SK-N-MC (cell line): ENCODE data around the gene POLR3A.

Experiments used
- DNase-seq: peaks from one replicate; pipeline ENCODE4 v3.0.0-alpha.2; 2011; ENCODE audit warnings: low read depth, low spot score
- H3K27ac ChIP-seq: fragments of 200-600 bp; sonication (generic); 2 replicates; pipeline ENCODE4 v1.5.1; 2016; ENCODE audit warnings: mixed run types
- H3K36me3 ChIP-seq: fragments of 200-600 bp; sonication (generic); 2 replicates; pipeline ENCODE4 v1.6.1; 2017; ENCODE audit warnings: antibody characterized with exemption, low read length, mixed read lengths; ENCODE audit not compliant: insufficient read depth
- H3K4me3 ChIP-seq: fragments of 200-600 bp; sonication (generic); 2 replicates; pipeline ENCODE4 v1.5.1; 2016
- H3K9ac ChIP-seq: fragments of 200-600 bp; sonication (generic); 2 replicates; pipeline ENCODE4 v1.8.0; 2017; ENCODE audit warnings: mixed run types, mixed read lengths; ENCODE audit not compliant: insufficient read length
- H3K9me3 ChIP-seq: fragments of 200-600 bp; sonication (generic); 2 replicates; pipeline ENCODE4 v1.6.1; 2017; ENCODE audit warnings: low read depth, mild to moderate bottlenecking, antibody characterized with exemption, low read length, moderate library complexity, mixed read lengths
- EZH2 ChIP-seq: fragments of 200-600 bp; sonication (generic); IDR thresholded peaks from one replicate; pipeline ENCODE4 v1.6.1; 2017; ENCODE audit warnings: antibody characterized with exemption
- FOXP2 ChIP-seq: optimal IDR thresholded peaks from 2 replicates; pipeline ENCODE3; 2011; ENCODE audit warnings: mild to moderate bottlenecking, moderate library complexity; ENCODE audit not compliant: insufficient read depth; ENCODE audit errors: extremely low read length, control extremely low read depth
- POLR2AphosphoS5 ChIP-seq: IDR thresholded peaks from 2 replicates; pipeline ENCODE4 v1.6.1; 2012; ENCODE audit warnings: mild to moderate bottlenecking, low read depth, low read length, borderline replicate concordance

POLR3A gene

GRCh38 chr10:77946084-77946483 is 83.2 kb downstream of the POLR3A start:
- H3K9me3 ChIP-seq: no peaks in the 10 kb centered on the region
- no peaks in the 10 kb centered on the region for H3K36me3 ChIP-seq
- no peak for TF ChIP-seq EZH2
- H3K9ac ChIP-seq: no peak overlapping the region
- H3K27ac ChIP-seq: no peak overlapping the region
- no peak for DNase-seq
- no peak overlapping the region for H3K4me3 ChIP-seq

GRCh38 chr10:77944519-77944918 is 84.8 kb downstream of the POLR3A start:
- Histone ChIP-seq H3K27ac (no peak overlapping the region), H3K4me3 (no peak overlapping the region), H3K9me3 (no peaks in the 10 kb centered on the region), H3K9ac (no peak overlapping the region), H3K36me3 (no peaks in the 10 kb centered on the region)
- no peak for DNase-seq
- TF ChIP-seq FOXP2 (no peak), EZH2 (no peak), POLR2AphosphoS5 (no peak)

GRCh38 chr10:77943121-77943901 is 86.0 kb downstream of the POLR3A start:
- H3K4me3 ChIP-seq: no peak overlapping the region
- DNase-seq: no peak
- TF ChIP-seq POLR2AphosphoS5 (no peak), EZH2 (no peak), FOXP2 (no peak)
- no peak overlapping the region for H3K27ac ChIP-seq
- H3K9ac ChIP-seq: no peak overlapping the region
- no peaks in the 10 kb centered on the region for H3K36me3 ChIP-seq
- H3K9me3 ChIP-seq: no peaks in the 10 kb centered on the region

- H3K27ac ChIP-seq: no peak overlapping the region
- H3K9ac ChIP-seq: no peak overlapping the region
- no peaks in the 10 kb centered on the region for H3K9me3 ChIP-seq
- no peak overlapping the region for H3K4me3 ChIP-seq
- no peak for TF ChIP-seq FOXP2
- TF ChIP-seq EZH2: no peak
- TF ChIP-seq POLR2AphosphoS5: no peak
- H3K36me3 ChIP-seq: no peaks in the 10 kb centered on the region
- DNase-seq: no peak
Measured at GRCh38 chr10:77941790-77942189, 87.5 kb downstream of the POLR3A start.

GRCh38 chr10:77940627-77941026 is 88.7 kb downstream of the POLR3A start:
- H3K9ac ChIP-seq: no peak overlapping the region
- no peak overlapping the region for H3K4me3 ChIP-seq
- H3K36me3 ChIP-seq: no peaks in the 10 kb centered on the region
- no peaks in the 10 kb centered on the region for H3K9me3 ChIP-seq
- no peak overlapping the region for H3K27ac ChIP-seq
- DNase-seq: no peak
- TF ChIP-seq POLR2AphosphoS5 (no peak), EZH2 (no peak), FOXP2 (no peak)

GRCh38 chr10:77940225-77940624 is 89.1 kb downstream of the POLR3A start:
- Histone ChIP-seq H3K36me3 (no peaks in the 10 kb centered on the region), H3K27ac (no peak overlapping the region), H3K9ac (no peak overlapping the region), H3K9me3 (no peaks in the 10 kb centered on the region), H3K4me3 (no peak overlapping the region)
- DNase-seq: no peak
- no peak for TF ChIP-seq FOXP2
- no peak for TF ChIP-seq POLR2AphosphoS5
- TF ChIP-seq EZH2: no peak

GRCh38 chr10:77939561-77940001 is 89.7 kb downstream of the POLR3A start:
- no peak for DNase-seq

GRCh38 chr10:77936697-77937567 is 92.4 kb downstream of the POLR3A start:
- Histone ChIP-seq H3K4me3 (no peak overlapping the region), H3K36me3 (no peaks in the 10 kb centered on the region), H3K9me3 (no peaks in the 10 kb centered on the region), H3K27ac (no peak overlapping the region), H3K9ac (no peak overlapping the region)
- DNase-seq: no peak
- TF ChIP-seq FOXP2: no peak
- TF ChIP-seq EZH2: no peak
- no peak for TF ChIP-seq POLR2AphosphoS5

More at GRCh38 chr10:77939561-77940001, 89.7 kb downstream of the POLR3A start:
- Histone ChIP-seq H3K9me3 (no peaks in the 10 kb centered on the region), H3K36me3 (no peaks in the 10 kb centered on the region), H3K27ac (no peak overlapping the region), H3K9ac (no peak overlapping the region), H3K4me3 (no peak overlapping the region)
- TF ChIP-seq POLR2AphosphoS5 (no peak), EZH2 (no peak), FOXP2 (no peak)
